GM19372 (cell line): ENCODE results near the gene POLA2.

Experiments
- ATAC-seq: cut with Tn5 transposase; IDR thresholded peaks from one replicate; pipeline ENCODE4 v1.9.1; 2021; ENCODE audit warnings: mild to moderate bottlenecking, low read depth, moderate library complexity; ENCODE audit not compliant: unreplicated experiment

POLA2 gene

GRCh38 chr11:65279741-65280440 lies 18.1 kb downstream of the POLA2 start:
- no peak for ATAC-seq

GRCh38 chr11:65280646-65281045 lies 18.9 kb downstream of the POLA2 start:
- no peak for ATAC-seq

- no peak for ATAC-seq
Observed at GRCh38 chr11:65286686-65287085, 24.9 kb downstream of the POLA2 start.

GRCh38 chr11:65287601-65288000 lies 25.8 kb downstream of the POLA2 start:
- ATAC-seq = no peak

- no peak for ATAC-seq
Observed at GRCh38 chr11:65288706-65289536, 27.2 kb downstream of the POLA2 start.

- ATAC-seq = no peak
Observed at GRCh38 chr11:65290448-65291165, 28.8 kb downstream of the POLA2 start.

GRCh38 chr11:65291613-65292012 lies 29.9 kb downstream of the POLA2 start:
- ATAC-seq = no peak

GRCh38 chr11:65292890-65293289 lies 31.1 kb downstream of the POLA2 start:
- ATAC-seq = no peak

- no peak for ATAC-seq
Observed at GRCh38 chr11:65293909-65294381, 32.2 kb downstream of the POLA2 start.

GRCh38 chr11:65295001-65295400 lies 33.2 kb downstream of the POLA2 start:
- ATAC-seq = no peak

- ATAC-seq = no peak
Observed at GRCh38 chr11:65295571-65296341, 34.0 kb downstream of the POLA2 start.

GRCh38 chr11:65297026-65297672 lies 35.4 kb downstream of the POLA2 start:
- ATAC-seq = no peak

- ATAC-seq = no peak
Observed at GRCh38 chr11:65298131-65298535, 36.4 kb downstream of the POLA2 start.

GRCh38 chr11:65298655-65299179 lies 37.0 kb downstream of the POLA2 start:
- ATAC-seq = no peak

GRCh38 chr11:65300621-65301275 lies 39.0 kb downstream of the POLA2 start:
- ATAC-seq = no peak

- ATAC-seq = no peak
Observed at GRCh38 chr11:65301491-65302329, 39.9 kb downstream of the POLA2 start.

GRCh38 chr11:65303555-65303954 lies 41.8 kb downstream of the POLA2 start:
- no peak for ATAC-seq

GRCh38 chr11:65304110-65304509 lies 42.3 kb downstream of the POLA2 start:
- no peak for ATAC-seq
